ENCODE data around the gene TDRD12.
A peak's percentile ranks its signal among the peaks of the same experiment; 100 is the strongest.

The TDRD12 gene, protein sequence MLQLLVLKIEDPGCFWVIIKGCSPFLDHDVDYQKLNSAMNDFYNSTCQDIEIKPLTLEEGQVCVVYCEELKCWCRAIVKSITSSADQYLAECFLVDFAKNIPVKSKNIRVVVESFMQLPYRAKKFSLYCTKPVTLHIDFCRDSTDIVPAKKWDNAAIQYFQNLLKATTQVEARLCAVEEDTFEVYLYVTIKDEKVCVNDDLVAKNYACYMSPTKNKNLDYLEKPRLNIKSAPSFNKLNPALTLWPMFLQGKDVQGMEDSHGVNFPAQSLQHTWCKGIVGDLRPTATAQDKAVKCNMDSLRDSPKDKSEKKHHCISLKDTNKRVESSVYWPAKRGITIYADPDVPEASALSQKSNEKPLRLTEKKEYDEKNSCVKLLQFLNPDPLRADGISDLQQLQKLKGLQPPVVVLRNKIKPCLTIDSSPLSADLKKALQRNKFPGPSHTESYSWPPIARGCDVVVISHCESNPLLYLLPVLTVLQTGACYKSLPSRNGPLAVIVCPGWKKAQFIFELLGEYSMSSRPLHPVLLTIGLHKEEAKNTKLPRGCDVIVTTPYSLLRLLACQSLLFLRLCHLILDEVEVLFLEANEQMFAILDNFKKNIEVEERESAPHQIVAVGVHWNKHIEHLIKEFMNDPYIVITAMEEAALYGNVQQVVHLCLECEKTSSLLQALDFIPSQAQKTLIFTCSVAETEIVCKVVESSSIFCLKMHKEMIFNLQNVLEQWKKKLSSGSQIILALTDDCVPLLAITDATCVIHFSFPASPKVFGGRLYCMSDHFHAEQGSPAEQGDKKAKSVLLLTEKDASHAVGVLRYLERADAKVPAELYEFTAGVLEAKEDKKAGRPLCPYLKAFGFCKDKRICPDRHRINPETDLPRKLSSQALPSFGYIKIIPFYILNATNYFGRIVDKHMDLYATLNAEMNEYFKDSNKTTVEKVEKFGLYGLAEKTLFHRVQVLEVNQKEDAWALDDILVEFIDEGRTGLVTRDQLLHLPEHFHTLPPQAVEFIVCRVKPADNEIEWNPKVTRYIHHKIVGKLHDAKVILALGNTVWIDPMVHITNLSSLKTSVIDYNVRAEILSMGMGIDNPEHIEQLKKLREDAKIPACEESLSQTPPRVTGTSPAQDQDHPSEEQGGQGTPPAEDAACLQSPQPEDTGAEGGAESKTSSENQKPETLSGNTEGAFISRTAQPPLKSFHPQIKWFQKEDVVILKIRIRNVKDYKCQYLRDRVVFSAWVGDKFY (N-terminal part only)

DNA sequence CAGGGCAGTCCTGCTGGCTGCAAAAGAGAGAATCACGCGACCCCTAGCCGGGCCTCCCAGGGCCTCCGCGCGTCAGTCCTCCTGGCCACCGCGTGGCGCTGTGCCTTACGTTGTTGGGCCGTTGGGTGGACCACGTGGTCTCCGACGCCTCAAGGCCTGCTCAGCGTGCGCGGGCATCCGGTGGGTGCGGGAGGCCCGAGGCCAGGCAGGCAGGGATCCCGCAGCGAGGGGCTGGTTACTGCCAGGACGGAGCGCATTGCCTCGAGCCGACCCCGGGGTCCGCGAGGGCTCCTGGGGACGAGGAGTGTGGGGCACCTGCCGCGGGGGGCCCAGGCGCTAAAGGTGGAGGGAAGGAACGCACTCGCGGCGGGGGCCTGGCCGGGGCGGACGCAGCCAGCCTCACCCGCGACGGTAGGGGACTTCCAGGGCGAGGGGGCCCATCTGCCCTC lies at the start of gene TDRD12:
Gene TDRD12 (plus strand): TSS at position 157 of the 449 bp plus-strand sequence. CDS start 306 bp downstream, outside the sequence.
- DNase-seq, result no peak

DNA sequence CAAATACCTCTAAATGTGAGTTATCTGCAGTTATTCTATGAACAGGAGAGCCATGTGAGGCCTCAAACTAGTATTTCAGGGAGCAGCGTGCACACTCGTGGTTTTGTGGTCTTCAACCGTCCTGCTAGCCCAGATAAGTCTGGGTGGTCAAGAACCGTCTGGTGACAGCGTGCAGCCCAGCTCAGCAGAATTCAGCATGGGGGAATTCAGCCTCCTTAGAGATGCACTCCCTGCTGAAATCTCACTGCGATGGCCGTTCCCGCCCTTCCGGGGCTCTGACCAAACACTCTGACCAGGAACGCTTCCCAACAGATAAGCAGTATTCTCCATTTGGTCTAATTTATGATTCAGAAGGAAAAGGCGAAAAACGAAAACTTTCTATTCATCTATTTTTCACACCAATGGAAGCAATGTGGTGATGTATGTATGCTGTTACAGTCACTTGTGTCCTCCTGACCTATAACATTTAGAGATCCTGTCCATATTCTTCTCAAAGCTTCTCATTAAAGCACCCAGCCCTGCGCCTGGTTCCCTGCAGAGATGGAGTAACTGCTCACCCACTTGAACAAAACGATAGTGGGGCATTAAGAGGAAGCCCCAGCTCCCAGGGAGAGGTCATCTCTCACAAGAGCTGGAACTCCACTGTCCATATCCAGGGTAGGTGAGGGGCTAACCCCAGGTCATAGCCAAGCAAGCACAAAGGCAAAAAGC lies 47.5 kb upstream of the TDRD12 start:
- DNase-seq, result no peak

DNA sequence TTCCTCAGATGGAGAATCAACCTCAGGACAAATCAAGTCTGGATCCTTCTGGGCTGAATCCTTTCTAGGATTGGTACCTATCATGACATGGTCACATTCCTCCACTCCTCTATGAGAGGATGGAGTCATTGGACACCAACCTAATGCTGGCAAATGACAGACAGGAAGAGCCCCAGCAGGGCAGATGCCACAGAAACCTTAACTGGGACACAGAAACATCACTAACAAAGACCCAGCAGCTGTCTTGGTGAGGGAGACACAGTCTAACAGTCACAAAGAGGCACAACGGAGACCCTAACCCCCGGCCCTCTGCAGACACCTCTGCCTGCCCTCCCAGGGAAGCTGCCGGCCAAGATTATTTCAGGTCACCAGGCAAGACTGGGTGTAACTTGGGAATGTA lies 46.7 kb upstream of the TDRD12 start:
- DNase-seq, result no peak

DNA sequence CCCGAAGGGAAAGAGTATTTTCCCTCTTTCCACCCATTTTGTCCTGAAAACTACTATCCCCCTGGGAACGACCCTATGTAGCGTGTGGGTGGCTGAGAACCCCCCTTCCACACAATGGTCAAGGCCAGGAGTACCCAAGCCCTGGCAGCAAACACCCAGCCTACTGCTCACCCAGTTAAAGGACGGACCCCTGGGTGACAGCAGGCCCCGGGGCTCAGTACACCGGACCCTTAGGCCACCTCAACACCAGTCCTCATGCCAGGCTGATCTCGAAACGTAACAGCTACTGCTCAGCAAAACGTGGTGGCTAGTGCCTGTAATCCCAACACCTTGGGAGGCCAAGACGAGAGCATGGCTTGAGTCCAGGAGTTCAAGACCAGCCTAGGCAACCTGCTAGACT lies 46.0 kb upstream of the TDRD12 start:
- no peak for DNase-seq

DNA sequence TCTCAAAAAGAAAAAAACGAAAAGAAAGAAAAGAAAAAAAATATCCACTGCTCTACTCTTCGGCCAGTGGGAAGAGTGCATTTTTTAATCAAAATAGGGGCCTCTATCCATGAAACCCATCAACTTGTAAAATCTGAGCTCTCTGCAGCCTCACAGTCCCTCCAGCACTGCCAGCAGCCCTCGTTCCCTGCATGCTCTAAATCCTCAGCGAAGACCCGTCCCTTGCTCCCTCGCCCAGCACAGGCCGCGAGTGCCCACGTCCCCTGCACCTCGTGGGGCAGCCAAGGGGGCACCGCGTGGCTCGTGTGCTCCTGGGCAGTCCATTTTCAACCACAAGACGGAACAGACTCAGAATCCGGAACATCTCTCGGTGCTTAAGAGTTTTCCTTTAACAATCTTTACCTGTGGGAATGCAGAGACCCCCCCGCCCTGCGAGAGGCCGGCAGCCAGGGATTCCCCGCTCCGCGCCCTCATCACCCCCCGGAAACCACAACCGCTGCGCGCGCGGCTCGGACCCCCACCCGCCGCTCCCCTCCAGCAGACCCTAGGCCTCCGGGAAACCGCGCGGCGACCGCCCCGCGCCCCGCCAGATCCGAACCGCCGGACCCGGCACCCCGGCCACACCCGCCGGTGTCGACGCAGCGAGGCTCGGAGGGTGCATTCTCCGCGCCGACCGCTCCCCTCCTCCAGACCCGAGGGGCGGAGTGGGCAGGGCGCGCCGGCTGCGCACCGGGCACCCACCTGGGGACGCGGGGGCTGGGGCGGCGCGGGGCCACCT lies 45.2 kb upstream of the TDRD12 start:
- DNase-seq, result no peak

DNA sequence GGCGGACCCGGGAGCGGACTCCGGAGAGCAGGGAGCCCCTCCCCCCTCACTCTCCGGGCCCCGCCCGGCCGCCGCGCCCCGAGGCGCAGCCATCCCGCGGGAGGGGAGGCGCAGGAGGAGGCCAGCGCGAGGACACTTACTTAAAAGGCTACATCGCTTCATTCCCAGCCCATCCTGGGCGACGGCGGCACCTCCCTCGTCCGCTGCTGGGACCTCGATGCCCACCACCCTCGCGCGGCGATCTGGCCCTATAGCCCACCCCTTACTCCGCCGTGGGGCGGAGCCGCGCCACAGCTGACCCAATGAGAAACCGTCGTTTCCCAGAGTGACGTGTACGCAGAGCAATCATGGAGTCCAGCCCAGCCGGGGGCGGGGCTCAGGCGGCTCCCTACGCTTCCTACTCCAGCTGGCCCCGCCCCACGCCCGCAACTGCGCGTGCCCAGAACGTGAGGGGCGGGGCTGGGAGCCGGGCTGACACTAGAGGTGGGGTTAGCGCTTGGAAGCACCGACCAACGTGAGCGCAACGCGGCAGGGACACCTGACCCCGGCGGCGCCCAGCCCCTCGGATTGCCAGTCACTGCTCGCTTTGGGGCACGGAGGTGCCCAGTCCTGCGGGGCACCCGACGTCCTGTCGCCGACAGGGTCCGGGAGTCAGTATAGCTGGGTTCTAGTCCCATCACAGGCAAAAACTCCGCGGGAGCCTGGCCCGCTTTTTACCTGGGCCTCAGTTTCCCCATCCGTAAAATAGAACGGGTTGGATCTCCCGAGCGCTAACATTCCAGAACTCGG lies 44.4 kb upstream of the TDRD12 start, which contains the start of gene ANKRD27:
Gene ANKRD27 (minus strand): TSS at position 250 of the 789 bp plus-strand sequence. CDS start 16,165 bp downstream, outside the sequence.
- peak; percentile 99 for DNase-seq

DNA sequence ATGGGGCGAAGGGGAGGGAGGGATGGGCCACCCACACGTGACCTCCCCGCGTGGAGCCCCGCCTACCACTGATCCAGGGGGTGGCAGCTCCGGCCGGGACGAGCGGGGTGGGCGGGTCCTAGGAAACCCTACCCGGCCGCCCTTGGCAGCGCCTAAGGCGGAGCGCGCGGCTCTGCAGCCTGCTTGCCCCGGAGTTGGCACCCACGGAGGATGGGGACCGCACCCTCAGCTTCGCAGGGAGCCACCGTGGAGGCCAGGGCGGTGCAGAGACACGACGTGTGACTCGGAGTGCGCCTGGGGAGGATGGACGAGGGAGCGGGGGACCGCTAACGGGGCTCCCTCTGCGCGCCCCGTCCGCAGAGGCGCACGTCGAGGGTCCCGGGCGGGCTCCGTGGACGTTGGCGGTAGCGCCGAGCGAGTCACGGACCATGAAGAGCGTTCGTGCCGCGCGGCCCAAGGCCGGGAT lies 43.8 kb upstream of the TDRD12 start, which contains the start of gene RGS9BP:
Gene RGS9BP (plus strand): TSS at position 129 of the 466 bp plus-strand sequence. CDS start 416 bp downstream, outside the sequence.
- DNase-seq, result peak; percentile 73

DNA sequence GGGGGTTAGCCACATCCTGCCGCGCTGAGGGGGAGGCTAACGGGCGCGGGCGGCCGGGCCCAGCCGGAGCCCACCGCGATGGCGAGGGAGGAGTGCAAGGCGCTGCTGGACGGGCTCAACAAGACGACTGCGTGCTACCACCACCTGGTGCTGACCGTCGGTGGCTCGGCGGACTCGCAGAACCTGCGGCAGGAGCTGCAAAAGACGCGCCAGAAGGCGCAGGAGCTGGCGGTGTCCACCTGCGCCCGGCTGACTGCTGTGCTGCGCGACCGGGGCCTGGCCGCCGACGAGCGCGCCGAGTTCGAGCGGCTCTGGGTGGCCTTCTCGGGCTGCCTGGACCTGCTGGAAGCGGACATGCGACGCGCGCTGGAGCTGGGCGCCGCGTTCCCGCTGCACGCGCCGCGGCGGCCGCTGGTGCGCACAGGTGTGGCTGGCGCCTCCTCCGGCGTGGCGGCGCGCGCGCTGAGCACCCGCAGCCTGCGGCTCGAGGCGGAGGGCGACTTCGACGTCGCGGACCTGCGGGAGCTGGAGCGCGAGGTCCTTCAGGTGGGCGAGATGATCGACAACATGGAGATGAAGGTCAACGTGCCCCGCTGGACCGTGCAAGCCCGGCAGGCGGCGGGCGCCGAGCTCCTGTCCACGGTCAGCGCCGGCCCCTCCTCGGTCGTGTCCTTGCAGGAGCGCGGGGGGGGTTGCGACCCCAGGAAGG lies 43.2 kb upstream of the TDRD12 start:
- no peak for DNase-seq

DNA sequence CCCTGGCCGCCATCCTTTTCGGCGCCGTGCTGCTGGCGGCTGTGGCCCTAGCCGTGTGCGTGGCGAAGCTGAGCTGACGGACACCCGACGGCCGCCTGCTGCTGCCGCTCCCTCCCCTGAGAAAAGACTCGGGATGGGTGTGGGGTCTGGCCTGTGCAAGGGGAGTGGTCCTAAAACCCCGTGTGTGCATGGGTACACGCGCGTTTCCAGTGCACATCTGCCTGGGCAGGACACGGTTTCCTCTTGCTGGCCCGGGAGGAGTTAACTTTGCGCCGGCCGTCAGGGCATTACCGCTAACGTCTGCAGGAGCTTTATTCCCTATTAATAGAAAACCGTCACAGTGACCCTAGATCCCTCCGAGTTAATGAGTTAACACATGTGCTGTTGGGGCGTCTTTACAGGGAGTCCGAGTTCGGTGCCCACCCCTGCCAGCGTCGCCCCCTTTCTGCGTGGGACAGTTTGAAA lies 42.6 kb upstream of the TDRD12 start:
- peak; percentile 29 for DNase-seq

DNA sequence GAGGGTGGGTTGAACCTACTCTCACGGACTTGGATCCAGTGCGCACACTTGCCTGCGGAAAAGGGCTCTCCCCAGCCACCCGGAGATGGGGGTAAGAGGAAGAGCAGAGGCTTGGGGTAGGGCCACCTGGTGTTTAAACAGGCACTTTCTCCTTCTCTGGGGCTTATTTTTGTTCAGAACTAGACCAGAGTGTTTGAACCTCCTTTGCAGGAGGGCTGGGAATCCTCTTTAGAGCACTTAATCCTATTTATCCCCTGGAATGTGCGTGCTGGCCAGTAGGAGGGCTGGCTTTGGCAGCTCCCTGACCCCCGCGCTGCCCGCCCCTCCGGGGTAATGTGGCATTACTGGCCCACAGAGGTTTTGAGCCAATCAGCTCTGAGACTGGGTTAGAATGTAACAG lies 41.9 kb upstream of the TDRD12 start:
- peak; percentile 30 for DNase-seq

DNA sequence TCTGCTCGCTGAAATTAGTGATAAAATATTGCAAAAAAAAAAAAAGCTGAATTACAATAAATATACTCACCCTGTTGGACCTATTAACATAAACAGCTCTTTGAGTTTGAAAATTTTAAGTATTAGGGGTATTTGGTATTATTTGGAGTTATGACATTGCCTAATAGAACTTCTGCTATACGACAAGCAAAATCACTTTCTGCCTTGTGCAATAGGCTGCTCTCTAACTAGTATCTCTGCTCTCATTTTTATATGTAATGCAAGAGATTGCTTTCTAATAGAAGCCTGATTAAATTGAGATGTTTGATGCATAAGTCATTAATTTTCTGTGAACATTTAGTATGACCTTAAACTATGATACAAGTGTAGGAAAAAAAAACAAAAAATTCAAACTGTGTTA lies 38.6 kb upstream of the TDRD12 start:
- no peak for DNase-seq

DNA sequence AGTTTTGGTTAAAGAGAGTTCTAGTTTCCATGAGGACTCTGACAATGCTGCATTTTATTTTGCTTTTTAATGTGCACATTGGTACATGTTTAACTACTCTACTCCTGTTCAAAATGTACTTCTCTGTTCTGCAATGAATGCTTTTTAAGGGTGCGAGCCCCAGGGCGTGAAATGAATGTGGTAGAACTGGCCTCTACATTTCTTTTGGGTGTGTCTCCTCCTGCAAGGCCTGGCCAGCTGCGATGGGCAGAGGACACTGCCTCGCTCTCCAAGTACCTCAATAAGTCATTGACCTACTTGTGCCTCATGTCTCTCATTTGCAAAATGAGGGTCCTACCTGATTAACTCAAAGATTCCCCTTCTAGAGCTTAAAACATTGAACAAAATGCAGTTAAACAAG lies 37.2 kb upstream of the TDRD12 start:
- DNase-seq, result no peak

DNA sequence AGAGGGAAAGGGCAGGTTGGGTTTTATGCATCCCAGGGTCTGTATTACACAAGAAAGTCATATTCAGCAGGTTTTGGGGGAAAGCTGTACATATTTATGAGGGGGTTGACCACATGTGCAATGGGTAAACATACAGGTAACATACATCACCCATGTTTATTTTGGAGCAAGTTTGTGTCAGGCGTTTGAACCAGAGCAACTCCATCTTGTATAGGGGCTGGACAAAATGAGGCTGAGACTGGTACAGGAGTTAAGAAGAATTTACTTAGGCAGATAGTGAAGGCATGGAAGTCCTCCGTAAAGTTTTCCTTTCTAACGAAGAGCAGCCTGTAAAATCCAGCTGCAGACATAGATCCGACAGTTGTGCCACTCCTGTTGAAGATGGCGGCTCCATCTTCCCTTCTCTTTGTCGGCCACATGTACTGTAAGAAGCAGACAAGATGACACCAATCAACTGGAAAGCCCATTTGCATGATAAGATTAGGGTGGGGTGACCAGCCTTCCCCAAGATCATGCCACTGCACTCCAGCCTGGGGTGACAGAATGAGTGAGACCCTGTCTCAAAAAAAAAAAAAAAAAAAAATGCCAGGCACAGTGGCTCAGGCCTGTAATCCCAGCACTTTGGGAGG lies 32.6 kb upstream of the TDRD12 start:
- DNase-seq, result no peak

DNA sequence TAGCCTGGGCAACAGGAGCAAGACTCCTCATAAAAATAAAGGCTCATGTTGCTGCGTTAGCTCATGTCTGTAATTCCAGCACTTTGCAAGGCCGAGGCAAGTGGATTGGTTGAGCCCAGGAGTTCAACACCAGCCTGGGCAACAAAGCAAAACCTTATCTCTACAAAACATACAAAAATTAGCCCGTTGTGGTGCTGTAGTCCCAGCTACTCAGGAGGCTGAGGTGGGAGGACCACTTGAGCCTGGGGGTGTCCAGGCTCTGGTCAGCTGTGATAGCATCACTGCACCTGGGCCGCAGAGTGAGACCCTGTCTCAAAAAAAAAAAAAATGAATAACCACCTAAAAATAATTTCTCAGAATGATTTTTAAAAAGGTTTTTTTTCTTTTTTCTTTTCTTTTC lies 31.9 kb upstream of the TDRD12 start:
- no peak for DNase-seq

DNA sequence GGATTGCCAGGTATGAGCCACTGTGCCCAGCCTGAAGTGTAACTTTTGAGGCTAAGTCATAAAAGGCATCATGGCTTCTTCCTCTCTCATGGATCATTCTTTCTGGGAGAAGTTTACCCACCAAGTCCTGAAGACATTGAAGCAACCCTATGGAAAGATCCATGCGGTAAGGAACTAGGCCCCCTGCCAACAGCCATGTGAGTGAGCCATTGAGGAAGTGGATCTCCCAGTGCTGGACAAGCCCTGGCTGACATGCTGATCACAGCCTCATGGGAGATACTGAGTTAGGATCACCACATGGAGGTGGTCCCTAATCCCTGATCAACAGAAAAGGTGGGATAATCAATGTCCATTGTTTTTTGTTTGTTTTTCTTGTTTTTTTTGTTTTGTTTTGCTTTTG lies 31.3 kb upstream of the TDRD12 start:
- no peak for DNase-seq

DNA sequence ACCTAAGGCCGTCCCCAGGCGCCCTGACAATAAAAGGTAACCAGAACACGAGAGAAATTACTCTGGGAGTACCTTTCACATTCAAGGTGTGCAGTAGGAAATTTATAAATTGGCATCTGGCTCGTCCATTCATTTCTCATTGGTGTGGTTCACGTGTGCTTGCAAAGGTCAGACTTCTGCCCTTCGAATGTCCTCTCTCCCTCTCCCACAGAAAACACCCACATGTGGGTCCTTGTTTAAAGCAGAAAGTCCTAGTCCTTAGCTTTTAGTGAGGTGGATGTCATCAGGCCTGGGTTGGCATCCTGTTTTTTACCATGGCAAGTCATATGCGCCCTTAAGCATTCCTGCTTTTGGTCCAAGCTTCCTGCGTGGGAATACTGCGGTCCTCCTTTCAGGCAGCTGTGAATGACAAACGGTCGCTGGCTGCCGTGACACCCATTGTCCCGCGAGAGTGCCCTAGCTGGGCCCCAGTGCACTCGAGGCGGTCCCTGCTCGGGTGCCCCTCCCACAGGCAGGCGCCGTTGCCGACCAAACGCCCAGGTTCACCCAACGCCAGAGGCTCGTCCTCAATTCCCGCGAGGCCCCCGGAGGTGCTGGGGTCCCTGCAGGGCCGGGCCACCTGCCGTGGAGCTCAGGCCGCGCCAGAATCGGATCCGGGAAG lies 28.1 kb upstream of the TDRD12 start, which contains the start of gene NUDT19:
Gene NUDT19 (plus strand): TSS at position 531 of the 661 bp plus-strand sequence. CDS start 140 bp downstream, outside the sequence.
- peak; percentile 84 for DNase-seq

DNA sequence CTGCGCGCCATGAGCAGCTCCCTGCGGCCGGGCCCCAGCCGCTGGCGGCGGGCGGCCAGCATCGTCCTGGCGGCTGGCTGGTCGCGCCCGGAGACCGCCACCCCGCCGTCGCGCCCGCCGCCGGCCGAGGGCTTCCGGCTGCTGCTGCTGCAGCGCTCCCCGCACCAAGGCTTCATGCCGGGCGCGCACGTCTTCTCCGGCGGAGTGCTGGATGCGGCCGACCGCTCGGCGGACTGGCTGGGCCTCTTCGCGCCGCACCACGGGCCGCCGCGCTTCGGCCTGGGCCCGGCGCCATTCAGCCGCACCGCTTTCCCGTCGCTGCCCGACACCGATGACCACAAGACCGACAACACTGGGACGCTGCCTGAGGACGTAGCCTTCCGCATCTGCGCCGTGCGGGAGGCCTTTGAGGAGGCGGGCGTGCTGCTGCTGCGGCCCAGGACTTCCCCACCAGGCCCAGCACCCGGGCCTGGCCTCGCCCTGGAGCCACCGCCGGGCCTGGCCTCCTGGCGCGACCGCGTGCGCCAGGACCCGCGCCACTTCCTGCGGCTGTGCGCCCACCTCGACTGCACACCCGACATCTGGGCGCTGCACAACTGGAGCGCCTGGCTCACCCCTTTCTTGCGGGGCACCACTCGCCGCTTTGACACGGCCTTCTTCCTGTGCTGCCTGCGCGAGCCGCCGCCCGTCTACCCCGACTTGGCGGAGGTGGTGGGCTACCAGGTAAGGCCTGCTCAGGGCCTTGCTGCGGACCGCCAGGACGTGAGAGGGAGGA lies 27.4 kb upstream of the TDRD12 start:
- peak; percentile 77 for DNase-seq

DNA sequence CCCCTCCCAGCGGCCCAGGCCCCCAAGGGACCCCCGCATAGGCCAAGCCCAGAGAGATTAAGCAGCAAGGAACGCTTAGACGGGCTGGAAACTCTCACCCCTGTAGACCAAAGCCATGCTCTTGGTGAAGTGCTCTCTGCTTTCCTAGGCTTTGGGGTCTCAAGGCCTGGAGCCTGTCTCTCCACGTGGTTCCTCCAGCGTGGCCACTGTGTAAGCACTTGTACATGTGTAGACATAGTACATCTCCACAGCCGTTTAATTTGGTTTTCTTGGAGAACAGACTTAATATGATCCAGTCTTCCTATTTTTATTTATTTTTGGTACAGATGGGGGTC lies 26.9 kb upstream of the TDRD12 start:
- no peak for DNase-seq
